Body of pancreas (tissue), 4 donors: ENCODE results near the gene FPR1. TPM values are rescaled to one million over a fixed set of nuclear protein-coding genes. Genes with fewer than 3 reads are reported as not detected.
A peak's percentile ranks its signal among the peaks of the same experiment; 100 is the strongest.

Source experiments
- ATAC-seq: fragments of 150-250 bp; one replicate; pipeline ENCODE4 v1.9.1; 2016
- DNase-seq, 4 donors: peaks; one replicate each; pipeline ENCODE4 v3.0.0-alpha.2; 2019
- H3K27ac ChIP-seq, 4 donors: fragments of 200-600 bp; sonication (generic); 1 replicate in 3 of 4; 2 replicates in 1 of 4; pipeline versions ENCODE4 v1.5.1 to v1.6.1; 2016 to 2019; ENCODE audit warnings: mild to moderate bottlenecking in 1 of 4, mixed read lengths in 1 of 4, moderate library complexity in 1 of 4
- H3K27me3 ChIP-seq, 2 donors: fragments of 200-600 bp; sonication (generic); one replicate each; pipeline ENCODE4 v1.6.0; 2016; ENCODE audit warnings: mild to moderate bottlenecking in 1 of 2
- H3K36me3 ChIP-seq, 2 donors: fragments of 200-600 bp; sonication (generic); replicated peaks in 1 of 2; 2 replicates each; pipeline ENCODE4 v1.5.1; 2016; ENCODE audit warnings: low read depth in 2 of 2; ENCODE audit not compliant: insufficient read depth in 1 of 2
- H3K4me1 ChIP-seq: fragments of 200-600 bp; sonication (generic); one replicate; pipeline ENCODE4 v1.6.0; 2016
- H3K4me3 ChIP-seq, 2 donors: fragments of 200-600 bp; sonication (generic); 1 replicate in 1 of 2; 2 replicates in 1 of 2; pipeline ENCODE4 v1.5.1; 2016 to 2019
- H3K9me3 ChIP-seq, 3 donors: fragments of 200-600 bp; sonication (generic); 1 replicate in 2 of 3; 2 replicates in 1 of 3; pipeline ENCODE4 v1.5.1; 2016
- CTCF ChIP-seq, 7 experiments: fragments of 450-650 bp in 4 of 7; fragments of 200-600 bp in 3 of 7; sonication (generic) in 3 of 7; IDR thresholded peaks; one replicate each; pipeline ENCODE4 v1.5.1; 2016 to 2019; ENCODE audit warnings: antibody characterized with exemption in 7 of 7
- POLR2A ChIP-seq, 3 donors: fragments of 450-650 bp; IDR thresholded peaks; one replicate each; pipeline ENCODE4 v1.6.1; 2016; ENCODE audit warnings: antibody characterized with exemption in 3 of 3, mild to moderate bottlenecking in 2 of 3
- WGBS, 2 donors: methylation state at CpG; one replicate each; pipeline ENCODE4 v1.1.5; 2017; 5-methylcytosine and 5-hydroxymethylcytosine counted together
- intact Hi-C: fragments of 100-400 bp; cut with DNase I; formaldehyde crosslinking; loops from one replicate; pipeline ENCODE4 v1.15.1; 2023
- total RNA-seq, 2 donors: library from RNA; depleted of rRNA; stranded (reverse); fragments of >200 nt; gene quantifications; one replicate each; pipeline ENCODE4 v1.1.0, GENCODE V29; 2016

Gene FPR1
- total RNA-seq, 2 donors from 2014 or later = 4.7 TPM; not detected in 1

DNA sequence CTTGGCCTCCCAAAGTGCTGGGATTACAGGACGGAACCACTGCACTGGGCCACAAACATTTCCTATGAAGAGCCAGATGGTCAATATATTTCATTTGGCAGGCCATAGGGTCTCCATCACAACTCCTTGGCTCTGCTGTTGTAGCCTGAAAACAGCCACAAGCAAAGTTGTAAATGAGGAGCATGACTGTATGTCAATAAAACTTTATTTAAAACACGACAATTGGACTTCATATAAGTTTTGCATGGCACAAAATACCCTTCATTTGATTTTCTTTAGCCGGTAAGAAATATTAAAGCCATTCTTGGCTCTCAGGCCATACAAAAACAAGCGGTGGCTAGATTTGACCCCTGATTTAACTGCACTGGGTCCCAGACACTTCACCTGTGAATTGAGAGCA lies 3.1 kb upstream of the FPR1 start:
- H3K4me3 ChIP-seq = no peak overlapping the region
- TF ChIP-seq POLR2A (IDR thresholded peaks at IDR 0.05) = no peak
- TF ChIP-seq CTCF (IDR thresholded peaks at IDR 0.05) = no peak
- H3K27ac ChIP-seq = peak overlapping the region in 1 of 4 donors; percentile 61
- no peaks in the 10 kb centered on the region for H3K9me3 ChIP-seq
- no peaks in the 10 kb centered on the region for H3K27me3 ChIP-seq
- no peak for DNase-seq
- no peak for ATAC-seq
- no peaks in the 10 kb centered on the region for H3K4me1 ChIP-seq
- intact Hi-C loops = no loop called here
- 61 to 69% methylated on average over 4 of the region's 4 CpGs for WGBS, 2 donors
- H3K36me3 ChIP-seq = no peaks in the 10 kb centered on the region

GRCh38 chr19:51754109-51754508 lies 2.4 kb upstream of the FPR1 start:
- Histone ChIP-seq H3K9me3 (no peaks in the 10 kb centered on the region), H3K27ac (peak overlapping the region in 1 of 4 donors; percentile 61), H3K4me1 (no peaks in the 10 kb centered on the region), H3K27me3 (no peaks in the 10 kb centered on the region), H3K4me3 (no peak overlapping the region), H3K36me3 (no peaks in the 10 kb centered on the region)
- DNase-seq = no peak
- 73 to 81% methylated on average over 4 to 6 of the region's 6 CpGs for WGBS, 2 donors
- no peak for TF ChIP-seq POLR2A (IDR thresholded peaks at IDR 0.05)
- no peak for TF ChIP-seq CTCF (IDR thresholded peaks at IDR 0.05)
- ATAC-seq = no peak
- intact Hi-C loops = no loop called here

DNA sequence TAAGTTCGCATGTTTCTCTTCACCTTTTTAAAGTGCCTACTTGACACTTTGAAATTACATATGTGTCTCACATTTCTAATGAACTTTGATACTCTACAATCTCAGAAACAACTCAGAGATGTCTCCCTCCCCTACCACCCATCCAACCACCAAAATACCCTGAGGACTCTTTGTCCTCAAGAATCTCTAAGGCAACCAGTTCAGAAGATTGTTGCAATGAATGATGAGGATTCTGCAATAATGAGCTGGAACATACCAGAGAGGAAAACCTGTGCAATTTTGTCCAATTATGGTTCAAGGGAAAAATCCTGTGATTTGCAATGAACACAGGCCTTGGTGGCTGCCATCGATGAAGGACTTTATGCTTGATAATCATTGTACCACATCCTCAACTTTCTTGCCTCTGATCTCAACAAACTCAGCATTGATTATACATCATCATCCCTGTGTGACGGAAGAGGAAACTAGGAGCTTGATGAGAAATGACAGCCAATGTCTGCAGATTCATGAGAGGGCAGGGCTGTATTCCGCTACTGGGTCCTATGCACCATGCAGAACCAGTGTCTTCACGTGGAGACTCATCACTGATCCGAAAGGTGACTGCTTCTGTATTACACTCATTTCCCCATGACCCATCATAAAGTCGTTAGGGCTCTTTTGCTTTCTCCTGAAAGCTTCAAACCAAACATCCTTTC lies 1.1 kb downstream of the FPR1 start:
- no peaks in the 10 kb centered on the region for H3K27me3 ChIP-seq
- 56 to 61% methylated on average over 7 of the region's 7 CpGs for WGBS, 2 donors
- intact Hi-C loops = no loop called here
- TF ChIP-seq CTCF (IDR thresholded peaks at IDR 0.05) (no peak), POLR2A (IDR thresholded peaks at IDR 0.05) (no peak)
- H3K27ac ChIP-seq = peak overlapping the region in 1 of 4 donors; percentile 57
- DNase-seq (no peak), ATAC-seq (no peak)
- no peaks in the 10 kb centered on the region for H3K9me3 ChIP-seq
- no peaks in the 10 kb centered on the region for H3K36me3 ChIP-seq
- H3K4me3 ChIP-seq = no peak overlapping the region
- H3K4me1 ChIP-seq = no peaks in the 10 kb centered on the region

DNA sequence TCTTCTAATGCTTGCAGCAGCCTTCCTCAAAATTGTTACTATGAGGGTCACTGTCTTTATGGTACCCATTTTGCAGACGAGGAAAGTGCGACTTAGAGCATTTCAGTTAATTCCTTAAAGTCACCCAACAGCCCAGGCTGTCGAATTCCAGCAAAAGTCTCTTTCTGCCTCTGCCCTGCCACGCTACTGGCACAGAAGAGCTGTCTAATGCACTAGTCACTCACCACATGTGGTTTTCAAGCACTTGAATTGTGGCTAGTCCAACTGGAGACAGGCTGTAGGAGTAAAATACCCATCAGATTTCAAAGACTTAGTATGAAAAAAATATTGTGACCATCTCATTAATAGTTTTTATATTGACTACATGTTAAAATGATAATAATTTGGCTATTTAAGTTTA lies 1.7 kb downstream of the FPR1 start:
- H3K4me3 ChIP-seq = no peak overlapping the region
- no peaks in the 10 kb centered on the region for H3K4me1 ChIP-seq
- H3K27me3 ChIP-seq = no peaks in the 10 kb centered on the region
- no peak overlapping the region for H3K27ac ChIP-seq
- TF ChIP-seq POLR2A (IDR thresholded peaks at IDR 0.05) = no peak
- TF ChIP-seq CTCF (IDR thresholded peaks at IDR 0.05) = no peak
- ATAC-seq (no peak), DNase-seq (no peak)
- H3K9me3 ChIP-seq = no peaks in the 10 kb centered on the region
- 47 to 53% methylated on average over 4 of the region's 4 CpGs for WGBS, 2 donors
- H3K36me3 ChIP-seq = no peaks in the 10 kb centered on the region
- intact Hi-C loops = no loop called here

GRCh38 chr19:51746731-51747130 lies 4.9 kb downstream of the FPR1 start:
- no peaks in the 10 kb centered on the region for H3K36me3 ChIP-seq
- no peak for ATAC-seq
- no peaks in the 10 kb centered on the region for H3K9me3 ChIP-seq
- DNase-seq = no peak
- H3K4me1 ChIP-seq = no peaks in the 10 kb centered on the region
- intact Hi-C loops = no loop called here
- H3K4me3 ChIP-seq = no peak overlapping the region
- TF ChIP-seq POLR2A (IDR thresholded peaks at IDR 0.05) (no peak), CTCF (IDR thresholded peaks at IDR 0.05) (no peak)
- H3K27ac ChIP-seq = no peak overlapping the region
- WGBS, 2 donors = 39 to 43% methylated on average over 7 of the region's 7 CpGs
- H3K27me3 ChIP-seq = no peaks in the 10 kb centered on the region
